Measurements from ENCODE around the gene PPP1R14B.
A peak's percentile ranks its signal among the peaks of the same experiment; 100 is the strongest.

Gene PPP1R14B

DNA sequence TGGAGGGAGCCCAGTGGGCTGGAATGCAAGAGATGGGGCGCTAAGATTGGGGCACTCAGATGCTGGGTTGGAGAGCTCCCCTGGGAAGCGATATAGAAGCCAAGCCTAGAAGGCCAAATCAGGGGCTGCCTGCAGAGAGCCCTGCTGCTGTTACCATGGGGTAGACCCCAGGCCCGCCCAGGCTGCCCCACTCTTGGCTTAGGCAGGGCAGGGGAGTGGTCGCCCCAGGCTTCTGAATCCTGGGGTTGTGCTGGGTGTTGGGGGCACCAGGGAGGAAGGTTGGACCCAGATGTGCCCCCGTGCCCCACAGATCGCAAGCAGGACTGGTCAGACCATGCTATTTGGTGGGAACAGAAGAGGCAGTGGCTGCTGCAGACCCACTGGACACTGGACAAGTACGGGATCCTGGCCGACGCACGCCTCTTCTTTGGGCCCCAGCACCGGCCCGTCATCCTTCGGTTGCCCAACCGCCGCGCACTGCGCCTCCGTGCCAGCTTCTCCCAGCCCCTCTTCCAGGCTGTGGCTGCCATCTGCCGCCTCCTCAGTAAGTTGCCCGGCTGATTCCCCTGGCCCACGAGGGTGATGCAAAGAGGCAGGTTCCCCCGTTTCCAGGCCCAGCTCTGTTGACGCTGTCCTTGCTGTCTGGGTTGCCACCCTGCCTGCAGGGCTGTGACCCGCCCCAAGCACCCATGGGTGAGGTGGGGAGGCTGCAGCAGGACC, 36.3 kb downstream of the PPP1R14B start:
- H3K4me3 ChIP-seq: no peak overlapping the region
- no peaks in the 10 kb centered on the region for H3K9me3 ChIP-seq
- peaks cover 0 to 45% (median 7%) of the 10 kb centered on the region in 3 donors for H3K36me3 ChIP-seq
- H3K27ac ChIP-seq: no peak overlapping the region
- intact Hi-C loops (cut with DNase I; ENCODE audit: low total_unique reads): no loop called here
- no peaks in the 10 kb centered on the region for H3K27me3 ChIP-seq
- no peak for DNase-seq
- H3K4me1 ChIP-seq: no peaks in the 10 kb centered on the region
- no peak for TF ChIP-seq CTCF (IDR thresholded peaks at IDR 0.05)

GRCh38 chr11:64209563-64209843, 37.2 kb downstream of the PPP1R14B start:
- Histone ChIP-seq H3K4me1 (peaks cover 0 to 4% (median 0%) of the 10 kb centered on the region in 4 donors), H3K27ac (no peak overlapping the region), H3K27me3 (no peaks in the 10 kb centered on the region), H3K36me3 (peaks cover 0 to 51% (median 9%) of the 10 kb centered on the region in 3 donors), H3K9me3 (no peaks in the 10 kb centered on the region), H3K4me3 (no peak overlapping the region)
- peak in 1 of 2 donors; percentile 21 for DNase-seq
- no peak for TF ChIP-seq CTCF (IDR thresholded peaks at IDR 0.05)
- intact Hi-C loops (cut with DNase I; ENCODE audit: low total_unique reads): loop anchor here (5.0 kb wide), 1 partner anchor 58 kb away; no protein-coding TSS in a partner anchor

GRCh38 chr11:64208796-64209562, 37.8 kb downstream of the PPP1R14B start:
- H3K27me3 ChIP-seq: no peaks in the 10 kb centered on the region
- TF ChIP-seq CTCF (IDR thresholded peaks at IDR 0.05): no peak
- H3K9me3 ChIP-seq: no peaks in the 10 kb centered on the region
- H3K36me3 ChIP-seq: peaks cover 3 to 56% (median 13%) of the 10 kb centered on the region in 3 donors
- intact Hi-C loops (cut with DNase I; ENCODE audit: low total_unique reads): loop anchor here (5.0 kb wide), 1 partner anchor 58 kb away; no protein-coding TSS in a partner anchor
- no peak overlapping the region for H3K4me3 ChIP-seq
- H3K4me1 ChIP-seq: peaks cover 0 to 8% (median 2%) of the 10 kb centered on the region in 4 donors
- no peak overlapping the region for H3K27ac ChIP-seq
- no peak for DNase-seq

- Histone ChIP-seq H3K9me3 (no peaks in the 10 kb centered on the region), H3K4me3 (peak overlapping the region; percentile 36 to 46), H3K4me1 (peaks cover 0 to 8% (median 2%) of the 10 kb centered on the region in 4 donors), H3K27me3 (no peaks in the 10 kb centered on the region), H3K27ac (peak overlapping the region; percentile 33 to 52), H3K36me3 (peaks cover 10 to 63% (median 20%) of the 10 kb centered on the region in 3 donors)
- intact Hi-C loops (cut with DNase I; ENCODE audit: low total_unique reads): loop anchor here (5.0 kb wide), 1 partner anchor 59 kb away; no protein-coding TSS in a partner anchor
- no peak for TF ChIP-seq CTCF (IDR thresholded peaks at IDR 0.05)
- DNase-seq: no peak
These were observed 38.5 kb downstream of the PPP1R14B start for GRCh38 chr11:64208086-64208795.

DNA sequence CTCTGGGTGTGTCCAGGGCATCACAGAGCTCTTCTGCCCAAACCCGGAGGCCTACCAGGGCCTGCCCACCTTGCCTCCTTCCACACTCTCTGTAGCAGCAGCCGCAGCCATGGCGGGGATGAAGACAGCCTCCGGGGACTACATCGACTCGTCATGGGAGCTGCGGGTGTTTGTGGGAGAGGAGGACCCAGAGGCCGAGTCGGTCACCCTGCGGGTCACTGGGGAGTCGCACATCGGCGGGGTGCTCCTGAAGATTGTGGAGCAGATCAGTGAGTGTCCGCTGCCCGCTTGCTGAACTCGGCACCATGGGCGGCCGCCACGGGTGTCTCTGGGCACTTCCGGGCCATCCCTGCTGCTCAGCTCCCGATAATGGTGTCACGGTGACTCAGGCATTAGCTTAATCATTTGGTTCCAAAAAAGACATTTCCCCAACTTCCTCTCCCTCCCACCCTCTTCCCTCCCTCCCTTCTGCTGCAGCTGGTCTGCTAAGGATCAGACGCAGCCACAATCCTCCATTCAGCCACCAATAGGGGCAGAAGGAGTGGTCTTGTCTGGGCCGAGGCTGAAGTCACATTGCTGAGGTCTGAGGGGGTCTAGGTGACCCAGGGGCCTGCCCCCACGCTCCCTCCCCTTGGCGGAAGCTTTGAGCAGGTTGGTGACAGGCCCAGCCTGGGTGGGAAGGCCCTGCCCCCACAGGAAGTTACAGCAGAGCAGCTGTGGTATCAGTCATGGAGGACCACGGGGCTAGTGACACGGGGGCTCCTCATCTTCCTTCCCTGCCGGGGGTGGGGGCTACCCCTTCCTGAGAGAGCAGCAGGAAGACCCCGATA, 39.3 kb downstream of the PPP1R14B start:
- DNase-seq: peak; percentile 70 to 79
- no peaks in the 10 kb centered on the region for H3K9me3 ChIP-seq
- H3K4me3 ChIP-seq: peak overlapping the region; percentile 36 to 46
- no peak for TF ChIP-seq CTCF (IDR thresholded peaks at IDR 0.05)
- intact Hi-C loops (cut with DNase I; ENCODE audit: low total_unique reads): loop anchor here (5.0 kb wide), 1 partner anchor 60 kb away; no protein-coding TSS in a partner anchor
- H3K27me3 ChIP-seq: no peaks in the 10 kb centered on the region
- H3K36me3 ChIP-seq: peaks cover 18 to 71% (median 28%) of the 10 kb centered on the region in 3 donors
- H3K4me1 ChIP-seq: peaks cover 0 to 8% (median 2%) of the 10 kb centered on the region in 4 donors
- peak overlapping the region; percentile 33 to 52 for H3K27ac ChIP-seq
